Activated CD8-positive, alpha-beta T cell treated with anti-CD3 and anti-CD28 coated beads, Interleukin-2, amount 10 ng/mL, durations not matched to agents 7 days and 5 days (primary cell): ENCODE results near the gene SUPT16H. TPM values are rescaled to one million over a fixed set of nuclear protein-coding genes. Genes with fewer than 3 reads are reported as not detected.
"Not testable (repeated sequence)": the region's sequence is repeated elsewhere in the genome, so short reads cannot be mapped to it uniquely, and the experiment has no call there.

ENCODE experiments used
- ATAC-seq: fragments of 150-1000 bp; cut with Tn5 transposase; one replicate; pipeline ENCODE4 v1.10.0; 2021; ENCODE audit warnings: moderate library complexity
- CTCF ChIA-PET: fragments of 350-600 bp; sonication (Branson Sonifier 250); formaldehyde crosslinking; loops from one replicate; lab custom pipeline; 2021; ENCODE audit warnings: antibody characterized with exemption; lab: Charles Lee
- POLR2A ChIA-PET: fragments of 350-600 bp; sonication (Branson Sonifier 250); formaldehyde crosslinking; loops from one replicate; lab custom pipeline; 2021; ENCODE audit warnings: antibody characterized with exemption; lab: Charles Lee
- DNase-seq: peaks from one replicate; pipeline ENCODE4 v3.0.0-alpha.2; 2020
- H3K27ac Mint-ChIP-seq: one replicate; pipeline ENCODE4 v1.8.0; 2021; ENCODE audit warnings: mild to moderate bottlenecking, mixed read lengths
- H3K27me3 Mint-ChIP-seq: one replicate; pipeline ENCODE4 v1.8.0; 2021; ENCODE audit warnings: low read depth, mixed read lengths
- H3K36me3 Mint-ChIP-seq: one replicate; pipeline ENCODE4 v1.8.0; 2021; ENCODE audit warnings: low read depth, mixed read lengths
- H3K4me1 Mint-ChIP-seq: one replicate; pipeline ENCODE4 v1.8.0; 2021; ENCODE audit warnings: low read depth, mixed read lengths
- H3K4me3 Mint-ChIP-seq: one replicate; pipeline ENCODE4 v1.8.0; 2021; ENCODE audit warnings: mild to moderate bottlenecking, mixed read lengths
- H3K9me3 Mint-ChIP-seq: one replicate; pipeline ENCODE4 v1.8.0; 2022; ENCODE audit warnings: mixed read lengths; ENCODE audit not compliant: insufficient read depth
- total RNA-seq, 2 experiments: library from RNA; stranded (reverse); gene quantifications; one replicate each; pipeline ENCODE4 v1.2.3, GENCODE V29; 2021

Gene SUPT16H
- total RNA-seq, 2 experiments from 2014 or later, result 136 to 138 TPM

GRCh38 chr14:21320913-21321312, 62.9 kb downstream of the SUPT16H start:
- CTCF ChIA-PET, result interaction anchor here (0.7 kb wide), 2 partner anchors 13 to 36 kb away, joined by 3 to 4 read pairs; no protein-coding TSS in a partner anchor
- no peaks in the 10 kb centered on the region for H3K36me3 Mint-ChIP-seq
- ATAC-seq (no peak), DNase-seq (no peak)
- H3K27ac Mint-ChIP-seq, result no peak overlapping the region
- no peaks in the 10 kb centered on the region for H3K9me3 Mint-ChIP-seq
- H3K4me1 Mint-ChIP-seq, result peaks cover 5% of the 10 kb centered on the region
- H3K27me3 Mint-ChIP-seq, result peaks cover 16% of the 10 kb centered on the region
- no peak overlapping the region for H3K4me3 Mint-ChIP-seq
- POLR2A ChIA-PET, result no interaction called here

GRCh38 chr14:21317398-21317797, 66.4 kb downstream of the SUPT16H start:
- H3K36me3 Mint-ChIP-seq, result no peaks in the 10 kb centered on the region
- H3K27me3 Mint-ChIP-seq, result peaks cover 8% of the 10 kb centered on the region
- no peak overlapping the region for H3K27ac Mint-ChIP-seq
- no peak for ATAC-seq
- ChIA-PET CTCF (no interaction called here), POLR2A (interaction anchor here (0.5 to 0.8 kb wide), 3 partner anchors 14 to 211 kb away, joined by 3 read pairs; no protein-coding TSS in a partner anchor)
- H3K9me3 Mint-ChIP-seq, result no peaks in the 10 kb centered on the region
- peaks cover 5% of the 10 kb centered on the region for H3K4me1 Mint-ChIP-seq
- H3K4me3 Mint-ChIP-seq, result no peak overlapping the region
- DNase-seq, result no peak

DNA sequence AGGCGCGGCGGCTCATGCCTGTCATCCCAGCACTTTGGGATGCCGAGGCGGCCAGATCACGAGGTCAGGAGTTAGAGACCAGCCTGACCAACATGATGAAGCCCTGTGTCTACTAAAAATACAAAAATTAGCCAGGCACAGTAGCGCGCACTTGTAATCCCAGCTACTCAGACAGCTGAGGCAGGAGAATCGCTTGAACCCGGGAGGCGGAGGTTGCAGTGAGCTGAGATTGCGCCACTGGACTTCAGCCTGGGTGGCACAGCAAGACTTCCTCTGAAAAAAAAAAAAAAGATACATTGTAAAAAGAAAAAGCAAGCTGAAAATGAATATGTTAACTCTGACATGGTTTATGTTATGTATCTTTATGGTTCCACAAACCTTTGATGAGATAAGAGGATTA, 70.3 kb downstream of the SUPT16H start:
- no peaks in the 10 kb centered on the region for H3K36me3 Mint-ChIP-seq
- peaks cover 6% of the 10 kb centered on the region for H3K27me3 Mint-ChIP-seq

GRCh38 chr14:21311614-21312013, 72.2 kb downstream of the SUPT16H start:
- Mint-ChIP-seq H3K9me3 (no peaks in the 10 kb centered on the region), H3K27ac (no peak overlapping the region), H3K27me3 (peaks cover 2% of the 10 kb centered on the region), H3K4me1 (peaks cover 17% of the 10 kb centered on the region), H3K4me3 (no peak overlapping the region), H3K36me3 (no peaks in the 10 kb centered on the region)
- CTCF ChIA-PET, result interaction anchor here (0.6 to 1.4 kb wide), 2 partner anchors 8 to 52 kb away, joined by 3 read pairs; no protein-coding TSS in a partner anchor
- DNase-seq (no peak), ATAC-seq (no peak)
- POLR2A ChIA-PET, result no interaction called here

More for the DNA sequence above, 70.3 kb downstream of the SUPT16H start:
- POLR2A ChIA-PET, result interaction anchor here (1.2 kb wide), 1 partner anchor 69 kb away, joined by 3 read pairs; no protein-coding TSS in a partner anchor
- CTCF ChIA-PET, result no interaction called here
- Mint-ChIP-seq H3K4me1 (peaks cover 10% of the 10 kb centered on the region), H3K4me3 (no peak overlapping the region), H3K9me3 (no peaks in the 10 kb centered on the region), H3K27ac (no peak overlapping the region)
- DNase-seq, result no peak
- no peak for ATAC-seq

GRCh38 chr14:21309956-21310355, 73.9 kb downstream of the SUPT16H start:
- no peak for ATAC-seq
- no peak for DNase-seq
- ChIA-PET POLR2A (interaction anchor here (0.6 kb wide), 1 partner anchor 95 kb away, joined by 3 read pairs; no protein-coding TSS in a partner anchor), CTCF (no interaction called here)
- peaks cover 6% of the 10 kb centered on the region for H3K27me3 Mint-ChIP-seq
- peaks cover 17% of the 10 kb centered on the region for H3K4me1 Mint-ChIP-seq
- no peak overlapping the region for H3K27ac Mint-ChIP-seq
- no peak overlapping the region for H3K4me3 Mint-ChIP-seq
- H3K9me3 Mint-ChIP-seq, result no peaks in the 10 kb centered on the region
- no peaks in the 10 kb centered on the region for H3K36me3 Mint-ChIP-seq

- ATAC-seq (no peak), DNase-seq (no peak)
- ChIA-PET POLR2A (no interaction called here), CTCF (no interaction called here)
- Mint-ChIP-seq H3K27ac (no peak overlapping the region), H3K36me3 (no peaks in the 10 kb centered on the region), H3K9me3 (no peaks in the 10 kb centered on the region), H3K4me3 (peak overlapping the region; percentile 64), H3K27me3 (peaks cover 6% of the 10 kb centered on the region), H3K4me1 (peaks cover 17% of the 10 kb centered on the region)
Observed at GRCh38 chr14:21309238-21309636, 74.6 kb downstream of the SUPT16H start.

- CTCF ChIA-PET, result no interaction called here
- Mint-ChIP-seq H3K36me3 (no peaks in the 10 kb centered on the region), H3K27me3 (peaks cover 6% of the 10 kb centered on the region), H3K9me3 (no peaks in the 10 kb centered on the region), H3K4me1 (peaks cover 17% of the 10 kb centered on the region), H3K27ac (peak overlapping the region; percentile 1), H3K4me3 (peak overlapping the region; percentile 64)
- ATAC-seq (peak; percentile 93), DNase-seq (peak; percentile 84)
- POLR2A ChIA-PET, result interaction anchor here (0.8 kb wide), 1 partner anchor 143 kb away, joined by 3 read pairs; no protein-coding TSS in a partner anchor
Observed at GRCh38 chr14:21308479-21309237, 75.2 kb downstream of the SUPT16H start.

- ATAC-seq, result no peak
- Mint-ChIP-seq H3K36me3 (no peaks in the 10 kb centered on the region), H3K9me3 (no peaks in the 10 kb centered on the region), H3K27ac (no peak overlapping the region), H3K4me3 (peak overlapping the region; percentile 64), H3K4me1 (peaks cover 17% of the 10 kb centered on the region), H3K27me3 (peaks cover 9% of the 10 kb centered on the region)
- DNase-seq, result no peak
- ChIA-PET CTCF (interaction anchor here (0.7 to 0.9 kb wide), 2 partner anchors 13 to 67 kb away, joined by 3 read pairs; no protein-coding TSS in a partner anchor), POLR2A (interaction anchor here (0.8 kb wide), 1 partner anchor 144 kb away, joined by 3 read pairs; no protein-coding TSS in a partner anchor)
Observed at GRCh38 chr14:21308132-21308478, 75.7 kb downstream of the SUPT16H start.

DNA sequence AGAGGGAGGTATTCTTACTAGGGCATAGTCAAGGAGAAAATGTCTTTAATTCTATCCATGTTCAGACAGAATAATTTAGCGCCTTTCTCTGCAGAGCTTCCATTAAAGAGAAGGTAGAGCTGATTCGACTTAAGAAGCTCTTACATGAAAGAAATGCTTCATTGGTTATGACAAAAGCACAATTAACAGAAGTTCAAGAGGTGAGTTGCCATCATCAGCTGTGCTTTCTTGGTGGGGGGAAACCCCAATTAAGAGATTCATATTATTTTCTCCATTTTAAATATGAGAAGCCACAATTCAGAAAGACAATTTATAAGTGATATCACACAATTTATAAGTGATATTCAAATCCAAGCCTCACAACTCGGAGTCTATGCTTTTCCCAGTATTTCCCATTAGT, 76.2 kb downstream of the SUPT16H start:
- H3K27ac Mint-ChIP-seq, result no peak overlapping the region
- ChIA-PET CTCF (interaction anchor here (0.7 to 1.0 kb wide), 3 partner anchors 13 to 66 kb away, joined by 3 to 4 read pairs (median 3); no protein-coding TSS in a partner anchor), POLR2A (no interaction called here)
- ATAC-seq, result no peak
- no peak overlapping the region for H3K4me3 Mint-ChIP-seq
- H3K36me3 Mint-ChIP-seq, result no peaks in the 10 kb centered on the region
- H3K27me3 Mint-ChIP-seq, result peaks cover 9% of the 10 kb centered on the region
- no peak for DNase-seq
- peaks cover 17% of the 10 kb centered on the region for H3K4me1 Mint-ChIP-seq
- H3K9me3 Mint-ChIP-seq, result no peaks in the 10 kb centered on the region

- DNase-seq, H3K9me3 Mint-ChIP-seq, H3K27ac Mint-ChIP-seq, H3K36me3 Mint-ChIP-seq, H3K4me3 Mint-ChIP-seq, ATAC-seq, CTCF ChIA-PET, POLR2A ChIA-PET: not testable (repeated sequence)
- H3K27me3 Mint-ChIP-seq, result peaks cover 29% of the 10 kb centered on the region
- H3K4me1 Mint-ChIP-seq, result peaks cover 10% of the 10 kb centered on the region
Observed at GRCh38 chr14:21302836-21303140, 81.0 kb downstream of the SUPT16H start.

DNA sequence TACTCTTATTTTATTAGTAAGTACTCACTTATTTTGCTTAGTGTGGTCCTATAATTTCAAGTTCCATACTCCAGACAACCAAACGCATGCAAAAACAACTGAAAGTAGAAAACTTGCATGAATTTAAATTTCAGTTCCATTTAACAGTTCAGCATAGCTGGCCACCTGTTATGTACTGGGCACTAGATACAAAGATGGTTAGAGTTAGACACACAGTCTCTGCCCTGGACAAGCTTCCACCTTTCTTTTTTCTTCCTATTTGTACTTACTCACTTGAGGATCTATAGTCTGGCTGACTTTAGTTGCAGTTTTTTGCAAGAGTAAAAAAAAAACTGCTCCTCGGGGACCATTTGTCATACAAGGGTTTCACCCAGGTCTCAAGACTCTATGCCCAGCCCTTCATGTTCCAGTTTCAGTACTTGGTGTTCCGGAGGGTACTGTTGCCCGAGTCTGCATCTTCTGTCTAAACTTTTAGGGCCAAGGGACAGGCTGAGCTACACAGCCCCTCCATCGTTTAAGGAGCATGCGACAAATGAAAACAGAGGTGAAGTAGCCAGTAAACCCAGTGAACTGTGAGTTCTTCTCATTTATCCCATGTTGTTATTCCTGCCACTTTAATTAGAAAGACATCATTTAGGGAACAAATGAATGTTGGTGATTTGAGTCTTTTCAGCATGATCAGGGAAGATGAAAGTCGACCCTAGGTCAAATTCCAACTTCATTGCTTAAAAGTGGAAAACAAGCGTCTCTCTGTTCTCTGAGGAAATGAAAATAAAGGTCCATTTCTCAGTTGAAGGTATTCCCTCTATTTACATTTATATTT, 81.6 kb downstream of the SUPT16H start:
- Mint-ChIP-seq H3K36me3 (no peaks in the 10 kb centered on the region), H3K9me3 (no peaks in the 10 kb centered on the region), H3K27me3 (peaks cover 30% of the 10 kb centered on the region), H3K27ac (no peak overlapping the region), H3K4me1 (peaks cover 12% of the 10 kb centered on the region), H3K4me3 (no peak overlapping the region)
- POLR2A ChIA-PET, result no interaction called here
- CTCF ChIA-PET, result interaction anchor here (1.2 kb wide), 1 partner anchor 288 kb away, joined by 3 read pairs; no protein-coding TSS in a partner anchor
- ATAC-seq (no peak), DNase-seq (no peak)
